GM12865 (cell line): ENCODE measurements around the gene ACTL8.

Source experiments
- DNase-seq: peaks from one replicate; pipeline ENCODE4 v3.0.0; 2010; ENCODE audit warnings: low read depth
- H3K4me3 ChIP-seq: 2 replicates; pipeline ENCODE4 v1.5.1; 2011; ENCODE audit warnings: mild to moderate bottlenecking, low read depth, low read length, control low read depth
- CTCF ChIP-seq: IDR thresholded peaks from 2 replicates; pipeline ENCODE4 v1.5.1; 2011; ENCODE audit warnings: low read length, control low read depth, low read depth, inconsistent platforms; ENCODE audit not compliant: insufficient read depth; ENCODE audit errors: missing control alignments

The ACTL8 gene

GRCh38 chr1:17805869-17806684 lies 50.9 kb downstream of the ACTL8 start:
- no peak for DNase-seq
- TF ChIP-seq CTCF, result no peak
- H3K4me3 ChIP-seq, result no peak overlapping the region

GRCh38 chr1:17808816-17809215 lies 53.7 kb downstream of the ACTL8 start:
- H3K4me3 ChIP-seq, result no peak overlapping the region
- no peak for TF ChIP-seq CTCF
- no peak for DNase-seq

- TF ChIP-seq CTCF, result no peak
- H3K4me3 ChIP-seq, result no peak overlapping the region
- DNase-seq, result no peak
These were observed 55.5 kb downstream of the ACTL8 start for GRCh38 chr1:17810668-17811067.

- no peak for TF ChIP-seq CTCF
- H3K4me3 ChIP-seq, result no peak overlapping the region
- DNase-seq, result no peak
These were observed 61.4 kb downstream of the ACTL8 start for GRCh38 chr1:17816511-17816910.

GRCh38 chr1:17819129-17819802 lies 64.1 kb downstream of the ACTL8 start:
- no peak overlapping the region for H3K4me3 ChIP-seq
- no peak for TF ChIP-seq CTCF
- no peak for DNase-seq

GRCh38 chr1:17820198-17820597 lies 65.1 kb downstream of the ACTL8 start:
- no peak for DNase-seq
- no peak for TF ChIP-seq CTCF
- no peak overlapping the region for H3K4me3 ChIP-seq
